Ammon's horn (tissue), 1 donor: Measurements from ENCODE around the gene CKS2.
"Not testable (repeated sequence)": the region's sequence is repeated elsewhere in the genome, so short reads cannot be mapped to it uniquely, and the experiment has no call there.

Experiments
- DNase-seq: peaks from one replicate; pipeline ENCODE4 v3.0.0-alpha.2; 2016; ENCODE audit warnings: low spot score

The CKS2 gene

DNA sequence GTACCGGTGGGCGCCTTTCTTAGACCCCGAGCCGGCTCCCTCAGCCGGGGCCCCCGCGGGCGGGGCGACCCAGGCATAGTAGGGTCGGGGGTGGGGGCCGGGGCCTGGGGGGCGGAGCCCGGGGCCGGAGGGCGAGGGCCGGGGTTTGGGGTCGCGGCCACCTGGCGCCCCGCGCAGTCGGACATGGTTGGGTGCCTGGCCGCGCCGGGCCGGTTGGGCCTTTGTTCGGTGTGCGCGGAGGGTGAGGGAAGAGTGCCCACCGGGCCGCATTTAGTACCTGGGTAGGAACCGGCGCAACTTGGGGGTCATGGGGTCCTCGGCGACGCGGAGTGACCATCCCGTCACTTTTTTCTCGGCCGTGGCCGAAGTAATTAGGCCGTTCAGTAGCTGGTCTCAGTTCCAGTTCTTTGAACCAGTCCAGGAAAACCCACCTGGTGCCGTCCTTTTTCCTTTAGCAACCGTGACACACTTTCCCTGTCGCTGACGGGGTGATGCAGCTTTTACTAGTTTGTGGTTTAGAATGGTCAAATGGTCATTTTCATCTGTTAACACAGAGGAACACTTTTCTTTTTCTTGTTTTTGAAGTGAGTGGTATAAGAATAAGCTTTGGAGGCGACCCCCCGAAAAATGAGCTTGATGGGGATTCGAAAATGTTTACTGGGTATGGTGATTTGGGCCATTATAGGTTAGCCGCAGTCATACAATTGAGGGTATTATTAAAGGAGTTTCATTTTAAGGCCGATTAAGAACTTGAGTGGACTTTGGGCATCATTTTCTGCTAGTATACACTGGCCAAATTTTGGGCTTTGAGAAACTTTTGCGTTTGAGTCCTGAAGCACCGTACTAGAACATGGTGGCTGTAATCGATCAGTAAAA is 589 bp downstream of the CKS2 start:
- no peak for DNase-seq

DNA sequence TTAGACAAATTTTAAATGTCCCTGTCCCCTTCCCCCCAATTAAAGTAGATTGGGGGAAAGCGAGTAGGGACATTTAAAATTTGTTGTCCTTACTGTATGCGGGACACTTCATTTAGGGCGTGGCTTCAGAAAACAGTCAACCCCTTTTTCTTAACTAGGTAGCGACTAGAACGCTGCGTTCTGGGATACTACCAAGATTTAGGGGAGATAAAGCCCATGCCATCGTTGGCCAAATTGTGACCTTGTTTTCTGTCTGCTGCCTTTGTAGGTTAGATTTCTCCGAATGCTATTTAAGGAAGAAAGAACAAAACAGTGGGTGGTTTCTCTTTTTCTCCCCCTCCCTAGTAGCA is 1.2 kb downstream of the CKS2 start:
- no peak for DNase-seq

DNA sequence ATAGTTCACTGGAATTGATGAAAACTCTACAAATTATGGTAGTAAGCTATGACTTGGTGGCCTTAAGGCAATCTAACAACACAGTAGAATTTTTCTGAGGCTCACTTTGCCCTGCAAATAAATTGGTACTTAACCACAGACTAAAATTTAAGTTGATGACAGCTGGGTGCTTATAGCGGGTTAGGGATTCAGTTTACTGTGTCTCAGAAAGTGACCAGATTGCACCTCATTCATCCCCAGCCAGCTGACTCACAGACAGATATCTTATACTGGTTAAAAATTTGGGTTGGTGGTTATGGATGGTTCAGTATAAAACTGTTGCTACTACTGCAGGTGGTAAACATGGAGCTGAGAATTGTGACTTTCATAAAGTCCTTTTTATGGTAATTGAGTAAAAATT is 2.8 kb downstream of the CKS2 start:
- no peak for DNase-seq

DNA sequence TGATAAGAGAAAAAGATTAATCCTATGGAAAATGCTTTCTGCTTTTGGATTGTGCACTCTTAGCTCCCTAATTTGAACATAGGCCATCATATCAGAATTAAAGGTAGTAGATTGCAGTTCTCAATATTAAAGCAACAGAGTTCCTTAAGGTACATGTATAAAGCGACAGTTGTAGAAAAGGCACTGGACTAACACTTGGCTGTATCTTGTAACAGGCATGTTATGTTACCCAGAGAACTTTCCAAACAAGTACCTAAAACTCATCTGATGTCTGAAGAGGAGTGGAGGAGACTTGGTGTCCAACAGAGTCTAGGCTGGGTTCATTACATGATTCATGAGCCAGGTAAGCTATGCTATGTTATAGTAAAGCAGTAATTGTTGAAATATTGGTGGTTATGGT is 4.0 kb downstream of the CKS2 start:
- no peak for DNase-seq

DNA sequence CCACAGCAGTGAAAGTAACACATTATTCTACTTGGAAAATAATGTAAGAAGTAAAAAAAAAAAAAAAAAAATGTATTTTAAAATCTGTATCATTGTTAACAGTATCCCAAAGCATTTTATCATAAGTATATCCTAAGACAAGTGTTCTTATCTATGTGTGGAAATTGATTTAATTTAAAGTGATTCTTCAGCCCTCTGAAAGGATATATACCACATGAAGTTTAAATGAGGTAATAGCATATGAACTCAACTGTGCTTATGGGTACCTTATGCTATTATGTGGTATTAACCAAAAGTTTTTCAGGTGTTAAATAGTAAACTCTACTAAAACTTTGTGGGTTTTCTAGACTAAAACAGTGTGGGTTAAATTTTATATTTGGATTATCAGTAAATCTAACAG is 4.5 kb downstream of the CKS2 start:
- DNase-seq = no peak

DNA sequence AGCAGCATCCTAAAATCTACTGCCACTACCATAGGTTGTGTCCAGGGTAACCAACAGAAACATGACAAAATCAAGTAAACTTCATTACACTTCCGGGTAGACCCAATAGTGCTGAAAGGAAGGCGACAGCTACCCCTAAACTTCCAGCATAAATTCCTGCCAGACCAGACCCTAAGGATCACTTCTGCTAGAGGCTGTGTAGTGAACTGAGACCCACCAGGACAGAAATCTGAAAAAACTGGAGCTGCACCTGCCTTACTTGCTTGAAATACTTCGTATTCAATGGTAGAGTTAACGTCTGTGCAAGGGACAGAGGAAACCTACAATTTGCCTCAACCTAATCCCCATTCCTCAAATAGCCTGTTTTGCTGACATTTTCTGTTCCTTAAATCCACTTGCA is 6.3 kb downstream of the CKS2 start:
- DNase-seq = no peak

DNA sequence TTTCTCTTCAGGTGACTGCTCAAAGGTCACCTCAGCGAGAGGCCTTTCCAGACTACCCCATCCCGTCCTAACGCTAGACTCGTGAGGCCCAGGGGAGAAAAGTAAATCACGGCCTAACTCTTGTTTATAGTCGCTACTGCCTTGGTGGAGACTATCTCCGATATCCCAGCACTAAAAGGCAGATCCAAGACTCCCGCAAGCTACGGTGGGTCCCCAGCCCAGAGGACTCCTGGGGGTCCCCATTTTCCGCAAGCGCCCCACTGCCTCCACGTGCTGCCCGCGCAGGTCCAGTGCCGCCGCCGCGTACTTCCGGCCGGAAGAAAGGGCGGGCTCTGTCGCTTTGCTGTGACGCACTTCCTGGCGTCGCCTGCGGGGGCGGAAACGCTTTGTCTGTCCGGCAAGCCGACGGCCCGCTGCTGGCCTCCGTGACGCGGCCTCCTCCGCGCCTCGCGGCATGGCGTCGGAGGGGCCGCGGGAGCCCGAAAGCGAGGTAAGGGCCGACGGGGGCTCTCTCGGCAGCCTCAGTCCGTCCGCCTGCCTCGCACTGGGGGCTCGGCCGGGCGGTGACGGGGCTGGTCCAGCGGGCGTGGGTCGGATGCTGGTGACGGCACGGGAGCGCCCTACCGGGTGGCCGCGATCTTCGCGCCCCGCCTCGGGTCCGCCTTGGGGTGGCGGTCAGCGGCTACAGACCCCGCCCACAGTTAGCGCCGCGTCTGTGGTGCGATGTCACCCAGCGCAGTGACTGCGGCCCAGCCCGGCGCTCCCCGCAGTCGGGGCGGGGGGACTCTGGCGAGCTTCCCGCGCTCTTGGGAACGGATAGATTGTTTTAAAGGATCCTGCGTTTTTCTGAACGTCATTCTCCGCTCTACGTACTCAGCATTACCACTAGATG is 7.4 kb downstream of the CKS2 start, which contains the start of gene SECISBP2:
SECISBP2 (plus strand) TSS at position 378 of the 892 bp plus-strand sequence; CDS start at position 455, 77 bp downstream.
- DNase-seq = peak; percentile 95

DNA sequence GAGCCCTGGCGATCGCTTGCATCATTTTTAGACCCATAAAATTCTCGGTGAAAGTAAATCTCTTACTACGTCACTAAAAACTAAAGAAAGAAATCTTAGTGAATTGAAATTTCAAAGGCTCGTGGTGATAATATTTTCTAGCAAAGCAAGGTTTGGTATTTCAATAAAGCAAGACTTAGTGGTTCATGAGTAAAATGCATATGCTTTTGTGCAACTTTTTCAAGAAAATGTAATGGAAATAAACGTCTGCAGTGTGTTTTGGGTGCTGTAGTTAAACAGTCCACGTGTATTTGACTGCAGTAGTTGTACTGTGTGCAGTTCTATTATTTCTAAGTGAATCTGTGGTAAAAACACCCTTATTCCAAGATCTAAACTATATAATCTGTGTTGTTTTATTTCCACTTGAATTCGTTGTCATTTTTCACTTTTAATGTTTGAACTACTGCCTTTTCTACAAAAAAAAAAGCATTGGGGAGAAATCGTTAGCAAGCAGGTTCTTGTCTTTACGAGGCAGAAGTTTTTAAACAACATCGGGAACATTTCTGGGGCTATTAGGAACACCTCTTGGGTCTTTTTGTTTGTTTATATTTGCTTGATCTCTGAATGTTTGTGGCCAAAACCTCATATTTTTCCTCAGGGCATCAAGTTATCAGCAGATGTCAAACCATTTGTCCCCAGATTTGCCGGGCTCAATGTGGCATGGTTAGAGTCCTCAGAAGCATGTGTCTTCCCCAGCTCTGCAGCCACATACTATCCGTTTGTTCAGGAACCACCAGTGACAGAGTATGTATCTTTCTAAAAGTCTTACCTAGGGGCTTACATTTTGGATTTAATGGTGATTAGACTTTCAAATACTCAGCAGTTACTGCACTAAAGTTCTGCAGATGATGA is 8.3 kb downstream of the CKS2 start:
- DNase-seq = no peak

DNA sequence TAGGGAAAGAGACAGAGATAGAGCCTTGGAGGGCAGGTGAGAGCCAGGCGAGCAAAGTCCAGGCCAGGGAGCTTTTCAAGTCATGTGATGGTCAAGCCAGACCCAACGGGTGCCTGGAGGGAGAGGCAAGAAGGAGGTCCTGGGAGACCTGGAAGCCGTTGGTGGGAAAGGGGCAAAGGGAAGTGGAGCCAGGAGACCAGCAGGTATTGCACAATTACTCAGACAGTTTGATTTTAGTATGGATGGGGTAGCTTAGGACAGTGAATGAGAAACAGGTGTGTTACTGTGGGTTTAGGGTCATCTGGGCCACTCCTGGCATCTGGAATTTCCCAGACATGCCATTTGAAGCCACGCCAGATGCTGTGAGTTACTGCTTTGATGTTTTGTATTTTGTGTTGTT is 12.4 kb downstream of the CKS2 start:
- DNase-seq = no peak

DNA sequence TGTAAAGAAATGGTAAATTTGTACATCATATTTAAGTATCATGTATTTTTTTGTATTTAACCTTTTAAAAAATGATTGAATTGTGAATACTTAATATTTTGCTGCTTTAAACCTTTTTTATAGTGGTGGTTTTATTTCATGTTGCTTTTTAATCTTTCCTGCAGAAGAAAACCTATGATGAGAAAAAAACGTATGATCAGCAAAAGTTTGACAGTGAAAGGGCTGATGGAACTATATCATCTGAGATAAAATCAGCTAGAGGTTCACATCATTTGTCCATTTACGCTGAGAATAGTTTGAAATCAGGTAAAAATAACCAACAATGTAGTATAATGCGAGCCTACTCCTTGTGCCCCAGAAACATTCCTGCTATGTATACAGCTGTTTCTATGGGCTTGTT is 14.7 kb downstream of the CKS2 start:
- DNase-seq = no peak

DNA sequence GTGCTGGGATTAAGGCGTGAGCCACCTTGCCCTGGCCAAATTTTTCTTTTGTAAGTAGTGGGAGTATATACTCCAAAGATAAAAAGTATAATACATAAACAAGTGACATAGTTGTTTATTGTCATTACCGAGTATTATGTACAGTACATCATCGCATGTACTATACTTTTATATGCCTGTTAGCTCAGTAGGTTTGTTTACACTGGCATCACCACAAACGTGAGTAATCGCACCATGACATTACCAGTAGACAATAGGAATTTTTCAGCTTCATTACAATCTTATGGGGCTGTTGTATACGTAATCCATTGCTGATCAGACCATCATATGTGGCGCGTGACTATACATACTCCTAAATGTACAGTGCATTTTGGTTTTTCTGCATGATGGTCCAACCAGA is 17.1 kb downstream of the CKS2 start:
- no peak for DNase-seq

DNA sequence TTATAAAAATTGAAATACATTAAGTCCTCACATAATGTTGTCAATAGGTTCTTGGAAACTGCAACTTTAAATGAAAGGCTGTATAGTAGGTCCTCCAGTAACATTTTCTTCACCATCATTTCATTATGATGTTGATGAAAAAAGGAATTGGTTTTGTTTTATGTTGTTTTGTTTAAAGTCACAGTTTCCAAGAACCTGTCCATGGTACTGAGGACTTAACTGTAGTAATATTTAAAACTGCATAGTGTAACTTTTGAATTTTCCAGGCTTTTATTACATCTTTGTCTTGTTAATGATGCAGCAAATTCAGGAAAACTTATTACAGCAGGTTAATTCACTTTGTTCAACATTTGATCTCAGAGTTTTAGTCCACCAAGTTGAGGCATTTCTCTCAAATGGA is 18.9 kb downstream of the CKS2 start:
- DNase-seq = no peak

DNA sequence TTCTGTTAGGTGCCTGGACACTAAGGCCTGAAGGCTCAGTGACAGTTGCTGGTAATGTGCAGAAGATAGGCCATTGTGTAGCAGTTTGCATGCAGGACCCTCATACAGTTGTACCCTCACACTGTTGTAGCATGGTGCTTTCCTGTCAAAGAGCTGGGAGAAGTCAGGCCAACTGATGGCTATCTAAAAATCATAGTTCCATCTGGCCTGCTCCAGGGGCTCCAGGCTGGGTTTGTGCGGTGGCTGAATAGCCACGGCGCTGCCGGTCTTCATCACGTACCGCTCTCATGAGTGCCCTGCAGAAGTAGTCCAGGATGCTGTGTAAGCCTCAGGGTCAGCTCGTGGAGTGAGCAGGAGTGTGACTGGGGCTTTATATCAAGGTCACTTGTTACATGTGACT is 19.5 kb downstream of the CKS2 start:
- no peak for DNase-seq

DNA sequence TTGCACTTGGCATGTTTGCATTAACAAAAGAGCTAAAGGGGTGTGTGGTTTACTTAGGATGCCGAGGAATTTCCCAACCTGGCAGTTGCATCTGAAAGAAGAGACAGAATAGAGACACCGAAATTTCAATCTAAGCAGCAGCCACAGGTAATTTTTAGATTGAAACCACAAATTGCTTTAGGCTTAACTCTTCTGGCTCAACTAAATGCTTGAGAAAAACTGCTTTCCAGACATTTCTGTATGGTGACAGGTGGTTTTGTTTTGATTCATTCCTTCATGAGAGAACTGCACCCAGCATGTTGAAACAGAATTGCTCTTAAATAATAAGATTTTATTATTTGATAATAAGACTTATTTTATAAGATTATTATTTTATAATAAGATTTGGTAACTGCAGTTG is 28.8 kb downstream of the CKS2 start:
- DNase-seq = no peak

DNA sequence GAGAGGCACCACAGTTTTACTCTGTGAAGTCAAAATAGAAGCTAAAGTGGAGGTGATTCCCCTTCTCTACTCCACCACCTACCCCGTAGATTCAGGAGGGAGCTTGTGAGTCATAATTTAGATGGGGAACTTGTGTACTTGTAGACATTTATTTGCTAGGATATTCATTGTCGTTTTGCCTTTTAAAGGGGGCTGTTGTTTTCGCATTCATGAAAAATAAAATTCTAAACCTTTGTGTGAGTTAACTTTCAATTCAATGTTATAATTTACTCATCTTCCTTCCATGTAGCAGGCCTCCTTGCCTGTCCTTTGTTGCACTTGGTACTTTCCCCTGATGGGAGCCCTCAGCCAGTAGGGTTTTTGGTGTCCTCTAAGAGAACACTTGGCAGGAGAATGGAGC is 29.3 kb downstream of the CKS2 start:
- DNase-seq = no peak

DNA sequence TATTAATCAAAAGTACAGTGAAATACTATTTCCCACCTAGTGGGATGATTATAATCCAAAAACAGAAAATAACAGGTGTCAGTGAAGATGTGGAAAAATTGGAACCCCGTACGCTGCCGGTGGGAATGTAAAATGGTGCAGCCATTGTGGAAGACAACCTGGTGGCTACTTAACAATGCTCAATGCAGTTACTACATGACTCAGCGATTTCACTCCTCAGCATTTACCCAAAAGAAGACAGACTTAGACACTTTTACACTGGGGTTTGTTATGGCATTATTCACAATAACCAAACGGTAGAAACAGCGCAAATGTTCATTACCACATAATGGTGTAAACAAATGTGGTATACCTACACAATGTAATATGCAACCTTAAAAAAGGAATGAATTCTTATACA is 31.2 kb downstream of the CKS2 start:
- DNase-seq = no peak

DNA sequence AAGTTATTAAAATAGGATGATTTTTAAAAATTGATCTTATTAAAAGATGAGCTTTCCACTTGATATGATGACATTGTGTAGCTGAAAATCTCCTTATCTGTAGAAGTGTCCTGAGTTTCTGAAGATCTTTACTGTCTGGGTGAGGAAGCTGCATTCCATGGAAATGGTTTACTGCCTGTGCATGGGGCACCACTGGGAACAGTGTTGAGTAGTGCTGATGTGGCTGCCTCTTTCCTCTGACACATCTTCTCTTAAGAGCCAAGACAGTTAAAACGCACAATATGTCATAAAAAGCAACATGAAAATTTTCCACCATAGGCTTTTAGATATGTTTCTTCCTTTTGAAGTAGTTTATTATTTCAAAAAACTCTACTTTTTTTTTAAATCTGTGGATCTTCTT is 32.0 kb downstream of the CKS2 start:
- DNase-seq = no peak

DNA sequence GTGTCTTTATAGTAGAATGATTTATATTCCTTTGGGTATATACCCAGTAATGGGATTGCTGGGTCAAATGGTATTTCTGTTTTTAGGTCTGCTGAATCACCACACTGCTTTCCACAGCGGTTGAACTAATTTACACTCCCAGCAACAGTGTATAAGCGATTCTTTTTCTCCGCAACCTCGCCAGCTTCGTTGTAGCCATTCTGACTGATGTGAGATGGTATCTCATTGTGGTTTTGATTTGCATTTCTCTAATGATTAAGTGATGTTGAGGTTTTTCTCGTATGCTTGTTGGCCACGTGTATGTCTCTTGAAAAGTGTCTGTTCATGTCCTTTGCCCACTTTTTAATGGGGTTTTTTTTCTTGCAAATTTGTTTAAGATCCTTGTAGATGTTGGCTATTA is 32.8 kb downstream of the CKS2 start:
- not testable (repeated sequence) for DNase-seq

DNA sequence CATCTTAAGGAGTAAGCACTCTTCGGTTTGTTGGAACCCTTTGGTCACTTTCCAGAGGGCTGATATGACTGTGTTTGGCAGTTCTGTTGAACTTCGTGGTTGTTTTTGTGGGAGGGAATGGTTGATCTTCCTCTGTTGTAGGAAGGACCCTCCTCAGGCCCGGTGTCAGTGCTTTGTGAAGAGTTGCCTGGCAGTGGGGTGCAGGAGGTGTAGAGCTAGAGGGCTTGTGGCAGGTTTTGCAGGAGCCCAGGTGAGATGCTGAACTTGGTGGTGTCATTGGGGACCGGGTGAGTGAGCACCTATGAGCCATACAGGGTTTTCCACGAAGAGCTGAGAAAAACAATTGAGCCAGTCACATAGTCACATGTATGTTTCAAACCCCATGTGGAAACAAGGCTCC is 34.5 kb downstream of the CKS2 start:
- DNase-seq = no peak

DNA sequence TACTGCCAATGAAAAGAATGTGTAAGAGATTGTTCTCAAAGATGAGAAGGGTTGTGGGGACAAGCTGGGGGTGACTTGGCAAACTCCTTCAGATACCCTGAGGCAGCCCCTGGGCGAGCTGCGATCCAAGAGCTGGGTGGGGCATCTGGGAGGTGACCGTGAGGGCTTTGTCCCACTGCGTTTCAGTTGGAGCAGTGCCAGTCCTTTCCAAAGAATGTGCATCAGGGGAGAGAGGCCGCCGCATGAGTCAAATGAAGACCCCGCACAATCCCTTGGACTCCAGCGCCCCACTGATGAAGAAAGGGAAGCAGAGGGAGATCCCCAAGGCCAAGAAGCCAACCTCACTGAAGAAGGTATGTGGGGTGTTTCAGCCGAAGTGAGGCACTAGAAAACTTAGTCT is 35.7 kb downstream of the CKS2 start:
- DNase-seq = no peak

DNA sequence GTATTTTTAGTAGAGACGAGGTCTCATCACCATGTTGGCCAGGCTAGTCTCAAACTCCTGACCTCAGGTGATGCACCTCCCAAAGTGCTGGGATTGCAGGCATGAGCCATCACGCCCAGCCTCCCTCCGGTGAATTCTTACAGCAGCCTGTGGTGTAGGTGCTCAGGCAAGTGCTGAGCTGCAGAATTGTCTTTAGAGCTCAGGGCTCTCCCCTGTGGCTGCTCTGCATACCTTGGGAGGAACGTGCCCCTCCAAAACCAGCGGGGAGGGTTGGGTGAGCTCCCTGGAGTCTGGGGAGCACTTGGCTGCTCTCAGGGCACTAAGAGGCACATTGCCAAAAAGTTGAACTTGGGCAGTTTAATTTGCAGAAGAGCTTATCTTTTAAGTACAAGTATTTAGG is 36.7 kb downstream of the CKS2 start:
- no peak for DNase-seq

DNA sequence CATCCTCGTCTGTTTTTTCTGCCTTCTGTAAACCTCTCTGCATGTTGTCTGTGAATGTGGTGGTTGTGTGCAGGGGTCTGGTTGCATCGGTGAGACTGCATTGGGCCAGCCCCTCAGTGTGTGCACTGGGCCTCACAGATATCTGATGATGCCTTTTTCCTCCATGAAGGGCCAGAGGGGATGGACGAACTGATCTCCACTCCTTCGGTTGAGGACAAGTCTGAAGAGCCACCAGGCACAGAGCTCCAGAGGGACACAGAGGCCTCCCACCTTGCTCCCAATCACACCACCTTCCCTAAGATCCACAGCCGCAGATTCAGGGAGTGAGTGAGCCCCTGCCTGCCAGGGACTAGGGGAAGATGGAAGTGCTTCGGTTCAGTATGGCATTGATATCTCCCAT is 38.6 kb downstream of the CKS2 start:
- DNase-seq = no peak
